OCI-LY1 (cell line): ENCODE data around the gene HOXC6.

Source experiments
- CTCF ChIP-seq: fragments of 200-600 bp; sonication (generic), shearing (Covaris generic); IDR thresholded peaks from 2 replicates; pipeline ENCODE4 v1.5.1; 2017; ENCODE audit warnings: mild to moderate bottlenecking, antibody characterized with exemption, low read length, moderate library complexity, mixed read lengths
- EZH2 ChIP-seq: fragments of 200-600 bp; sonication (generic), shearing (Covaris generic); IDR thresholded peaks from 2 replicates; pipeline ENCODE4 v1.8.0; 2017; ENCODE audit warnings: borderline replicate concordance, mixed run types, mild to moderate bottlenecking, antibody characterized with exemption, low read length, moderate library complexity, mixed read lengths

GRCh38 chr12:54042970-54043853, 15.0 kb downstream of the HOXC6 start:
- no peak for TF ChIP-seq CTCF
- TF ChIP-seq EZH2 = no peak
